A549 (cell line): ENCODE data around the gene COLEC12. TPM values are rescaled to one million over a fixed set of nuclear protein-coding genes. Genes with fewer than 3 reads are reported as not detected.

Experiments
- ATAC-seq, 2 experiments: fragments of 200-7000 bp in 1 of 2; fragments of >200 bp in 1 of 2; cut with Nextera tagmentation in 1 of 2; cut with Tn5 transposase in 1 of 2; 3 replicates each; pipeline versions ENCODE4 v1.8.0 to v1.9.1; 2018 to 2020; ENCODE audit warnings: mild to moderate bottlenecking in 1 of 2, moderate library complexity in 1 of 2
- CTCF ChIA-PET: fragments of 300-600 bp; sonication (Branson Sonifier 250); formaldehyde crosslinking; extraction: SDS; loops from one replicate; lab custom pipeline; 2021; ENCODE audit warnings: antibody characterized with exemption, inconsistent platforms; lab: Yijun Ruan, JAX
- POLR2A ChIA-PET: fragments of 350-600 bp; formaldehyde crosslinking; extraction: SDS; loops from one replicate; lab custom pipeline; 2021; ENCODE audit warnings: antibody characterized with exemption, inconsistent platforms; lab: Yijun Ruan, JAX
- DNase-seq, 2 experiments: peaks; one replicate each; pipeline versions ENCODE4 v3.0.0 to v3.0.0-alpha.2; 2011 to 2016; ENCODE audit warnings: low read depth in 1 of 2, low spot score in 1 of 2
- FAIRE-seq: peaks from 2 replicates; lab custom pipeline; 2011; peaks lifted over from hg19 to GRCh38; lab: Jason Lieb, UNC
- H3K27ac ChIP-seq, 2 experiments: fragments of >200 bp; sonication (Bioruptor Twin); formaldehyde crosslinking; 3 replicates each; pipeline ENCODE4 v1.5.1; 2016 to 2017
- H3K4me1 ChIP-seq: fragments of >200 bp; sonication (Bioruptor Twin); formaldehyde crosslinking; 3 replicates; pipeline ENCODE4 v1.6.1; 2016
- H3K4me2 ChIP-seq: fragments of >200 bp; sonication (Bioruptor Twin); formaldehyde crosslinking; 3 replicates; pipeline ENCODE4 v1.6.1; 2016
- H3K4me3 ChIP-seq: fragments of >200 bp; sonication (Bioruptor Twin); formaldehyde crosslinking; 3 replicates; pipeline ENCODE4 v1.5.1; 2016
- H3K9me3 ChIP-seq: fragments of >200 bp; sonication (Bioruptor Twin); formaldehyde crosslinking; 3 replicates; pipeline ENCODE4 v1.6.1; 2016
- CBX8 ChIP-seq: fragments of 200-600 bp; sonication (generic); IDR thresholded peaks from 2 replicates; pipeline ENCODE4 v1.6.1; 2016
- CEBPB ChIP-seq, 2 experiments: fragments of >200 bp in 1 of 2; sonication (Bioruptor Twin) in 1 of 2; formaldehyde crosslinking in 1 of 2; IDR thresholded peaks; 2 replicates each; pipeline ENCODE4 v1.6.1; 2012 to 2016
- CHD2 ChIP-seq: fragments of 150-350 bp; IDR thresholded peaks from 2 replicates; pipeline ENCODE4 v1.6.1; 2014; ENCODE audit warnings: low read length; ENCODE audit not compliant: partially characterized antibody
- EHF ChIP-seq: fragments of 250-450 bp; sonication (Bioruptor Pico); IDR thresholded peaks from 2 replicates; pipeline ENCODE4 v1.5.0; 2020; ENCODE audit warnings: mild to moderate bottlenecking
- EP300 ChIP-seq, 2 experiments: fragments of >200 bp; sonication (Bioruptor Twin); formaldehyde crosslinking; IDR thresholded peaks; 2 replicates in 1 of 2; 3 replicates in 1 of 2; pipeline ENCODE4 v1.6.1; 2016 to 2017
- ESRRA ChIP-seq: fragments of 150-350 bp; IDR thresholded peaks from 2 replicates; pipeline ENCODE4 v1.6.1; 2014; ENCODE audit warnings: mild to moderate bottlenecking, low read length, borderline replicate concordance
- GATA3 ChIP-seq: IDR thresholded peaks from 2 replicates; pipeline ENCODE4 v1.6.1; 2012; ENCODE audit warnings: borderline replicate concordance
- HDAC2 ChIP-seq: fragments of 200-600 bp; sonication (generic); IDR thresholded peaks from 2 replicates; pipeline ENCODE4 v1.6.1; 2016
- HEYL ChIP-seq: fragments of 250-450 bp; sonication (Bioruptor Pico); IDR thresholded peaks from 2 replicates; pipeline ENCODE4 v1.8.0; 2021; ENCODE audit warnings: mild to moderate bottlenecking, moderate library complexity
- JUN ChIP-seq, 2 experiments: fragments of >200 bp; sonication (Bioruptor Twin); formaldehyde crosslinking; IDR thresholded peaks; 2 replicates in 1 of 2; 3 replicates in 1 of 2; pipeline ENCODE4 v1.6.1; 2016 to 2017
- JUNB ChIP-seq: fragments of >200 bp; sonication (Bioruptor Twin); formaldehyde crosslinking; IDR thresholded peaks from 2 replicates; pipeline ENCODE4 v1.6.1; 2016
- KDM5A ChIP-seq: fragments of 200-600 bp; sonication (generic); IDR thresholded peaks from 2 replicates; pipeline ENCODE4 v1.6.1; 2016; ENCODE audit warnings: antibody characterized with exemption, mild to moderate bottlenecking
- MYC ChIP-seq: IDR thresholded peaks from 2 replicates; pipeline ENCODE4 v1.6.1; 2012; ENCODE audit warnings: mild to moderate bottlenecking, inconsistent platforms, low read length, improper control_type of control experiment, borderline replicate concordance
- NPAS2 ChIP-seq: fragments of 250-450 bp; sonication (Bioruptor Pico); IDR thresholded peaks from 2 replicates; pipeline ENCODE4 v1.8.0; 2022; ENCODE audit warnings: mild to moderate bottlenecking, moderate library complexity, borderline replicate concordance
- RFX5 ChIP-seq: fragments of 450-650 bp; IDR thresholded peaks from 2 replicates; pipeline ENCODE4 v1.7.1; 2014; ENCODE audit warnings: antibody characterized with exemption, mild to moderate bottlenecking, moderate library complexity
- RNF2 ChIP-seq: fragments of 200-600 bp; sonication (generic); IDR thresholded peaks from 2 replicates; pipeline ENCODE4 v1.6.1; 2016; ENCODE audit warnings: low read depth, mild to moderate bottlenecking, antibody characterized with exemption, moderate library complexity, borderline replicate concordance
- SMC3 ChIP-seq: fragments of >200 bp; sonication (Bioruptor Twin); formaldehyde crosslinking; IDR thresholded peaks from 3 replicates; pipeline ENCODE4 v1.6.1; 2018; ENCODE audit warnings: inconsistent platforms
- TP53 ChIP-seq: fragments of 250-450 bp; sonication (Bioruptor Pico); IDR thresholded peaks from 2 replicates; pipeline ENCODE4 v1.5.0; 2021; ENCODE audit warnings: mild to moderate bottlenecking, moderate library complexity
- ZC3H11A ChIP-seq: fragments of 450-650 bp; IDR thresholded peaks from 2 replicates; pipeline ENCODE4 v1.6.1; 2014; ENCODE audit warnings: antibody characterized with exemption, mild to moderate bottlenecking
- ZSCAN20 ChIP-seq: fragments of 250-450 bp; sonication (Bioruptor Pico); IDR thresholded peaks from 2 replicates; pipeline ENCODE4 v1.8.0; 2022; ENCODE audit warnings: mild to moderate bottlenecking, moderate library complexity
- WGBS: methylation state at CpG from one replicate; pipeline ENCODE4 v1.1.6; 2017; ENCODE audit errors: missing lambda C conversion rate; 5-methylcytosine and 5-hydroxymethylcytosine counted together
- polyA plus RNA-seq, 4 experiments: library from polyadenylated mRNA; depleted of rRNA in 3 of 4; stranded (reverse); fragments of >200 nt; fragmentation: RNase III in 1 of 4; extraction: RNeasy Plus Mini Kit Qiagen cat#74134 plus additional on column Dnase treatment in 1 of 4; gene quantifications; 2 replicates in 3 of 4; 3 replicates in 1 of 4; pipeline ENCODE4 v1.2.3, GENCODE V29; 2011 to 2017
- TF ChIP-seq, protein P1 (sequence below): fragments of >200 bp; sonication (Bioruptor Twin); formaldehyde crosslinking; IDR thresholded peaks from 3 replicates; pipeline ENCODE4 v1.6.1; 2016
- TF ChIP-seq, protein P2 (sequence below): fragments of 250-450 bp; sonication (Bioruptor Pico); IDR thresholded peaks from 2 replicates; pipeline ENCODE4 v1.5.0; 2020; ENCODE audit warnings: low read depth, mild to moderate bottlenecking, moderate library complexity
- TF ChIP-seq, protein P3 (sequence below): fragments of 150-350 bp; IDR thresholded peaks from 2 replicates; pipeline ENCODE4 v1.6.1; 2014; ENCODE audit warnings: low read depth, mild to moderate bottlenecking, low read length
- TF ChIP-seq, protein P4 (sequence below): IDR thresholded peaks from 2 replicates; pipeline ENCODE4 v1.6.1; 2012

COLEC12 gene
- polyA plus RNA-seq, 2 of the 4 experiments (the other 2 are of a cell fraction): 0.01 TPM; not detected in 1

DNA sequence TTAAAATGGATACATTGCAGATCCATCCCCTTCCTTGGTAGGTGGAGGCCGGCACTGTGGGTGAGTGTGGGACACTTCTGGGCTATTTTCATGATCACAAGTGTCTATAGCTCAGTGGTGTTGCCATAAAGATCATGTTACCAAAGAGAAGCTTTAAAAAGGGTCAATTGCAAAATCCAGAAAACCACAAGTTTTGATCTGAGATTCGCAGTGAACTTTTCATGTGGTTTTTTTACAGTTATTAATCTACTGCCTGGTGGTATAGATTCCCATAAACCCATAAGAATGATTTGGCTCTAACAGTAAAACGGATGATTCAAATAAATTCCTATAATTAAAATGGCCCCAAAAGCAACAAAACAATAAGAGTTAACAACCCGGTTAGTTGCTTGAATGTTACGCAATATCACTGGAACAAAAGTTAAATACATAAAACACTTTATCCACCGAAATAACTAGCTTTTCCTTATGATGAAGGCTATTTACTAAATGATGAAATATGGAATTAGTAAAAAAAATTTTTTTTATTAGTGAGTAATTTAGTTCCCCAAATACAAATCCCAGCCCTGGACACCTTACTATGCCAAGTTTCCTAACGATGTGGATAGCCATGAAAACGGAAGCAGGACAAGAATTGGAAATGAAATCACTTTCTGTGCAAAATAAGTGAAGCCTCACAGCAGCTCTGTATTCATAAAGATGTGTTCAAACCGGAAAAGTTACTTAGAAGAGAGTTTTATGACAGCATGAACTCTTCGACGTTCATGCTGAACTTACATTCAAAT, 137.0 kb downstream of the COLEC12 start:
- no peak for TF ChIP-seq ZSCAN20 (CRISPR knock-in tag)
- peak; percentile 43 to 44; a peak in 2 of 4 replicates for TF ChIP-seq CEBPB (IDR thresholded peaks at IDR 0.05)
- no peak overlapping the region for H3K4me2 ChIP-seq
- FAIRE-seq (no peak), ATAC-seq (no peak), DNase-seq (no peak)
- no peaks in the 10 kb centered on the region for H3K4me1 ChIP-seq
- no peaks in the 10 kb centered on the region for H3K9me3 ChIP-seq
- WGBS: 55% methylated on average over 11 of the region's 11 CpGs
- H3K27ac ChIP-seq: no peak overlapping the region
- H3K4me3 ChIP-seq: no peak overlapping the region
- POLR2A ChIA-PET: no interaction called here
- CTCF ChIA-PET: interaction anchor here (0.6 kb wide), 1 partner anchor 76 kb away, joined by 3 read pairs; no protein-coding TSS in a partner anchor

DNA sequence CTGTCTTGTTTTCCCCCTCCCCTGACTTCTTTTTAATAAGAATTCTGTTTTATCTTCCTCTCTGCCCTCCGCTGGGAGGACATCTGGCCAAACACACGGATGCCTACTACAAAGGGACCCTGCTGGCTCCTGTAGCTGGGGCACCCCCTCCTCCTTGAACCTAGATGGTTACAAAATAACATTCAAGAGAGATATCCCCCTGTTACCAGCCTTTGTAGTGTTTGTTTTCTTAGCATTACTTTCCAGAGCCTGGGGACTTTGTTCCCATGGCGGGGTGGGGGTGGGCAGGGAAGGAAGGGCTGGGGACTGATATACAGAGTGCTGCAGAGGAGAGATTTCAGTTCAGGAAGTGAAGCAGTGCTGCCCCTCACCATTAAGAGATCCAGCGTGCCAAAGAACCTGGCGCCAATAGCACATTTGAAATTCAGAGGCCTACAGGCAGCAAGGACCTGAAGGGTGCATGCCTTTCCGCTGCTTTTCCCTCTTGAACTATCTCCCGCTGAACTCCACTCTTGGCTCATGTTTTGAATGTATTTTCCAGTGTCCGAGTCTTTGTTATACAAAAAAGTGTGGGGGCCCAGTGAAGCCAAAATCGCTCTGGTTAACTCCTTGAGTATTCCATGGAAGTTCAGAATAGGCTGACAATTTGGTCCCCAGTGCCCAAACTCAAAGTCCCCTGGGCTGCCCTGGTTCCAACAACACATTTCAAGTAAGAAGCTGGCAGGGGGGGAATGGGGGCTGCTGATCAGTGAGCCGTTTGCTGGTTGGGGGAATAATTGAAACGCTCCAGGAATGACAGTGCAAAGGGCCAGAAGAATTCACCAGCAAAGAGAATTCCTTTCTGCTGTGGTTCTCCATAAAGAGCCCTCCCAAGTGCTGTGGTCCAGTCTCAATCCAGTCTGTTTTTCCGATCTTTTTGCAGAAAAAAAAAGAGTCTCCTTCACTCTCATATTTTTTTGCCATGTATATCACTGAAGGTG, 137.9 kb downstream of the COLEC12 start:
- TF ChIP-seq CBX8 (no peak), MYC (no peak), TP53 (CRISPR knock-in tag) (no peak), ZSCAN20 (CRISPR knock-in tag) (no peak), GATA3 (no peak), NPAS2 (CRISPR knock-in tag) (no peak), ESRRA (no peak), CHD2 (no peak), HDAC2 (no peak), JUNB (no peak), SMC3 (no peak), EHF (CRISPR knock-in tag) (no peak)
- TF ChIP-seq, protein P1, sequence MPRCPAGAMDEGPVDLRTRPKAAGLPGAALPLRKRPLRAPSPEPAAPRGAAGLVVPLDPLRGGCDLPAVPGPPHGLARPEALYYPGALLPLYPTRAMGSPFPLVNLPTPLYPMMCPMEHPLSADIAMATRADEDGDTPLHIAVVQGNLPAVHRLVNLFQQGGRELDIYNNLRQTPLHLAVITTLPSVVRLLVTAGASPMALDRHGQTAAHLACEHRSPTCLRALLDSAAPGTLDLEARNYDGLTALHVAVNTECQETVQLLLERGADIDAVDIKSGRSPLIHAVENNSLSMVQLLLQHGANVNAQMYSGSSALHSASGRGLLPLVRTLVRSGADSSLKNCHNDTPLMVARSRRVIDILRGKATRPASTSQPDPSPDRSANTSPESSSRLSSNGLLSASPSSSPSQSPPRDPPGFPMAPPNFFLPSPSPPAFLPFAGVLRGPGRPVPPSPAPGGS: no peak
- TF ChIP-seq, protein P2, sequence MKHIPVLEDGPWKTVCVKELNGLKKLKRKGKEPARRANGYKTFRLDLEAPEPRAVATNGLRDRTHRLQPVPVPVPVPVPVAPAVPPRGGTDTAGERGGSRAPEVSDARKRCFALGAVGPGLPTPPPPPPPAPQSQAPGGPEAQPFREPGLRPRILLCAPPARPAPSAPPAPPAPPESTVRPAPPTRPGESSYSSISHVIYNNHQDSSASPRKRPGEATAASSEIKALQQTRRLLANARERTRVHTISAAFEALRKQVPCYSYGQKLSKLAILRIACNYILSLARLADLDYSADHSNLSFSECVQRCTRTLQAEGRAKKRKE: no peak
- TF ChIP-seq, protein P3, sequence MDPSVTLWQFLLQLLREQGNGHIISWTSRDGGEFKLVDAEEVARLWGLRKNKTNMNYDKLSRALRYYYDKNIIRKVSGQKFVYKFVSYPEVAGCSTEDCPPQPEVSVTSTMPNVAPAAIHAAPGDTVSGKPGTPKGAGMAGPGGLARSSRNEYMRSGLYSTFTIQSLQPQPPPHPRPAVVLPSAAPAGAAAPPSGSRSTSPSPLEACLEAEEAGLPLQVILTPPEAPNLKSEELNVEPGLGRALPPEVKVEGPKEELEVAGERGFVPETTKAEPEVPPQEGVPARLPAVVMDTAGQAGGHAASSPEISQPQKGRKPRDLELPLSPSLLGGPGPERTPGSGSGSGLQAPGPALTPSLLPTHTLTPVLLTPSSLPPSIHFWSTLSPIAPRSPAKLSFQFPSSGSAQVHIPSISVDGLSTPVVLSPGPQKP: no peak
- CTCF ChIA-PET: no interaction called here
- Histone ChIP-seq H3K4me1 (no peaks in the 10 kb centered on the region), H3K4me3 (no peak overlapping the region), H3K9me3 (no peaks in the 10 kb centered on the region), H3K4me2 (no peak overlapping the region), H3K27ac (no peak overlapping the region)
- POLR2A ChIA-PET: no interaction called here
- ATAC-seq (no peak), FAIRE-seq (no peak), DNase-seq (no peak)
- 53% methylated on average over 10 of the region's 12 CpGs for WGBS

DNA sequence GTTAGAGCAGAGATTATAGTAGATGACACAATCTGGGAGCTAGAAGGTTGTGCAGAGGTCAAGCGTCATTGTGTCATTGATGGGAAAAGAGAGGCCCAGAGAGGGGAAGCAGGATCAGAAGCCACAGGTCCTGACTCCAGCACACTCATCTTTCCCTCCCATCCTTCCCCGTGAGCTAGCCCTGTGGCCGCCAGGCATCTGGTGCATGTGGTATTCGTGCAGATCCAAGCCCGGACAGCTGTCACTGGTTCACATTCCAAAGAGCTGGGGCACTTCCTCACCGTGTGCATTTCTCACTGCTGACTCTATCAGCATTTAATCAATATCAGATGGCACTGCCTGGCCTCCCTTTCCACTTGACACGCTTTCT, 138.6 kb downstream of the COLEC12 start:
- Histone ChIP-seq H3K4me3 (no peak overlapping the region), H3K27ac (no peak overlapping the region), H3K9me3 (no peaks in the 10 kb centered on the region), H3K4me1 (no peaks in the 10 kb centered on the region), H3K4me2 (no peak overlapping the region)
- 51% methylated on average over 7 of the region's 7 CpGs for WGBS
- FAIRE-seq: no peak
- TF ChIP-seq RNF2 (no peak), EP300 (IDR thresholded peaks at IDR 0.05) (no peak), CEBPB (IDR thresholded peaks at IDR 0.05) (no peak), JUN (IDR thresholded peaks at IDR 0.05) (no peak), NPAS2 (CRISPR knock-in tag) (no peak), ZC3H11A (no peak), HEYL (CRISPR knock-in tag) (no peak), GATA3 (no peak), KDM5A (no peak), RFX5 (no peak)
- TF ChIP-seq, protein P4, sequence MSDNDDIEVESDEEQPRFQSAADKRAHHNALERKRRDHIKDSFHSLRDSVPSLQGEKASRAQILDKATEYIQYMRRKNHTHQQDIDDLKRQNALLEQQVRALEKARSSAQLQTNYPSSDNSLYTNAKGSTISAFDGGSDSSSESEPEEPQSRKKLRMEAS: no peak
- DNase-seq: no peak
- ChIA-PET CTCF (no interaction called here), POLR2A (no interaction called here)
- no peak for ATAC-seq
